Endothelial cell of umbilical vein (primary cell): ENCODE measurements around the gene FARP1. TPM values are rescaled to one million over a fixed set of nuclear protein-coding genes. Genes with fewer than 3 reads are reported as not detected.

Experiments used
- BruUV-seq: library from RNA; stranded (reverse); fragments of 400-500 nt; replicated peaks from 2 replicates; lab custom pipeline; 2021; lab: Mats Ljungman, UMichigan
- CTCF ChIA-PET: fragments of 300-600, 350-600 bp; sonication (Branson Sonifier 250); formaldehyde crosslinking; loops from one replicate; lab custom pipeline; 2021; ENCODE audit warnings: antibody characterized with exemption, inconsistent platforms; lab: Charles Lee
- POLR2A ChIA-PET: fragments of 300-600, 350-600 bp; sonication (Branson Sonifier 250); formaldehyde crosslinking; loops from one replicate; lab custom pipeline; 2021; ENCODE audit warnings: antibody characterized with exemption, inconsistent platforms; lab: Charles Lee
- DNase-seq: peaks from one replicate; pipeline ENCODE4 v3.0.0-alpha.2; 2011; ENCODE audit warnings: low read depth, low spot score
- FAIRE-seq: peaks from 2 replicates; lab custom pipeline; 2011; peaks lifted over from hg19 to GRCh38; lab: Jason Lieb, UNC
- H2AFZ ChIP-seq: 2 replicates; pipeline ENCODE4 v1.6.0; 2012; ENCODE audit warnings: low read depth, low read length, control low read depth, inconsistent platforms
- H3K27ac ChIP-seq: 2 replicates; pipeline ENCODE4 v1.5.1; 2011; ENCODE audit warnings: low read depth, mild to moderate bottlenecking, control low read depth, low read length, moderate library complexity; ENCODE audit not compliant: insufficient read depth
- H3K27me3 ChIP-seq, 2 experiments: 2 replicates each; pipeline versions ENCODE4 v1.6.0 to v1.6.1; 2011; ENCODE audit warnings: low read length in 2 of 2, mixed read lengths in 1 of 2; ENCODE audit not compliant: control insufficient read depth in 2 of 2, insufficient read depth in 2 of 2
- H3K36me3 ChIP-seq, 2 experiments: 2 replicates in 1 of 2; 3 replicates in 1 of 2; pipeline ENCODE4 v1.5.1; 2011; ENCODE audit warnings: low read length in 2 of 2, mild to moderate bottlenecking in 1 of 2, moderate library complexity in 1 of 2; ENCODE audit not compliant: control insufficient read depth in 2 of 2, insufficient read depth in 2 of 2; ENCODE audit errors: extremely low read depth in 1 of 2
- H3K4me1 ChIP-seq: 3 replicates; pipeline ENCODE4 v1.5.1; 2011; ENCODE audit warnings: mild to moderate bottlenecking, low read length; ENCODE audit not compliant: control insufficient read depth, insufficient read depth; ENCODE audit errors: extremely low read depth
- H3K4me2 ChIP-seq: 2 replicates; pipeline ENCODE4 v1.6.1; 2011; ENCODE audit warnings: low read length, control low read depth, mixed read lengths; ENCODE audit not compliant: insufficient read depth
- H3K4me3 ChIP-seq, 3 experiments: fragments of 200-600 bp in 1 of 3; sonication (generic), shearing (Covaris generic) in 1 of 3; replicated peaks in 1 of 3; 2 replicates each; pipeline ENCODE4 v1.5.1; 2011 to 2016; ENCODE audit warnings: control low read depth in 3 of 3, low read length in 3 of 3, mild to moderate bottlenecking in 2 of 3, inconsistent platforms in 1 of 3, low read depth in 1 of 3, moderate library complexity in 1 of 3; ENCODE audit not compliant: insufficient read depth in 1 of 3
- H3K79me2 ChIP-seq: 2 replicates; pipeline ENCODE4 v1.6.0; 2012; ENCODE audit warnings: low read length, inconsistent platforms; ENCODE audit not compliant: control insufficient read depth, insufficient read depth
- H3K9ac ChIP-seq: replicated peaks from 2 replicates; pipeline ENCODE3; 2011; ENCODE audit warnings: low read length, control low read depth; ENCODE audit not compliant: insufficient read depth; ENCODE audit errors: extremely low read depth
- H3K9me1 ChIP-seq: replicated peaks from 3 replicates; pipeline ENCODE4 v1.6.0; 2011; ENCODE audit warnings: mild to moderate bottlenecking, low read length; ENCODE audit not compliant: control insufficient read depth, insufficient read depth; ENCODE audit errors: extremely low read depth
- H3K9me3 ChIP-seq: replicated peaks from 2 replicates; pipeline ENCODE4 v1.5.1; 2012; ENCODE audit warnings: low read length, inconsistent platforms; ENCODE audit not compliant: control insufficient read depth, insufficient read depth
- H4K20me1 ChIP-seq: replicated peaks from 2 replicates; pipeline ENCODE3; 2011; ENCODE audit warnings: mild to moderate bottlenecking, low read length; ENCODE audit not compliant: control insufficient read depth, insufficient read depth; ENCODE audit errors: extremely low read depth
- EZH2 ChIP-seq: IDR thresholded peaks from 2 replicates; pipeline ENCODE4 v1.6.1; 2012; ENCODE audit warnings: borderline replicate concordance, low read depth, mild to moderate bottlenecking, moderate library complexity, low read length, inconsistent platforms; ENCODE audit not compliant: severe bottlenecking
- FOS ChIP-seq: IDR thresholded peaks from 2 replicates; pipeline ENCODE4 v1.6.1; 2011; ENCODE audit warnings: mild to moderate bottlenecking, low read length, moderate library complexity, borderline replicate concordance; ENCODE audit not compliant: insufficient read depth
- GATA2 ChIP-seq: IDR thresholded peaks from 2 replicates; pipeline ENCODE4 v1.7.0; 2011; ENCODE audit warnings: low read depth, mild to moderate bottlenecking, moderate library complexity, mixed read lengths, low read length; ENCODE audit not compliant: insufficient read length, insufficient read depth
- JUN ChIP-seq: IDR thresholded peaks from 2 replicates; pipeline ENCODE4 v1.6.1; 2011; ENCODE audit warnings: borderline replicate concordance, low read depth; ENCODE audit not compliant: insufficient read length, insufficient read depth
- MYC ChIP-seq: IDR thresholded peaks from one replicate; pipeline ENCODE4 v1.6.1; 2011; ENCODE audit warnings: mild to moderate bottlenecking, low read depth, low read length
- POLR2A ChIP-seq: IDR thresholded peaks from 2 replicates; pipeline ENCODE4 v1.6.1; 2012; ENCODE audit warnings: low read depth, mild to moderate bottlenecking, control low read depth, low read length
- POLR2AphosphoS5 ChIP-seq: IDR thresholded peaks from 2 replicates; pipeline ENCODE4 v1.6.1; 2012; ENCODE audit warnings: low read depth, mild to moderate bottlenecking, control low read depth, low read length, moderate library complexity; ENCODE audit not compliant: insufficient read depth
- dilution Hi-C: fragments of 300-500 bp; cut with MboI; formaldehyde crosslinking; loops from one replicate; pipeline ENCODE4 v1.15.0; 2019; ENCODE audit warnings: low sequenced_read_pairs; ENCODE audit not compliant: extremely low pct_ligation_motif_present
- intact Hi-C: fragments of 100-400 bp; cut with micrococcal nuclease; formaldehyde crosslinking; loops from one replicate; pipeline ENCODE4 v1.10.0; 2022
- polyA plus RNA-seq, 4 experiments: library from polyadenylated mRNA; depleted of rRNA in 3 of 4; stranded (reverse) in 3 of 4; unstranded in 1 of 4; fragments of >200 nt; gene quantifications; 2 replicates each; pipeline versions ENCODE4 v1.2.1 to v1.2.3, GENCODE V29; 2011 to 2012; ENCODE audit warnings: missing spikeins in 1 of 4
- total RNA-seq: library from RNA; stranded (reverse); gene quantifications from 2 replicates; pipeline ENCODE4 v1.2.3, GENCODE V29; 2021
- TF ChIP-seq, protein P1 (sequence below), 2 donors: IDR thresholded peaks; 1 replicate in 1 of 2; 2 replicates in 1 of 2; pipeline ENCODE4 v1.5.1; 2011; ENCODE audit warnings: low read length in 2 of 2, mild to moderate bottlenecking in 2 of 2, moderate library complexity in 2 of 2, control low read depth in 1 of 2, inconsistent platforms in 1 of 2, low read depth in 1 of 2; ENCODE audit not compliant: insufficient read depth in 1 of 2; ENCODE audit errors: extremely low read depth in 1 of 2
- TF ChIP-seq, protein P2 (sequence below): IDR thresholded peaks from 2 replicates; pipeline ENCODE4 v1.6.1; 2011; ENCODE audit not compliant: insufficient read depth, insufficient read length

Gene FARP1
- total and polyA plus RNA-seq, 2 donors (not counting 3 experiments of a cell fraction or from before 2014, with no cell fraction given), result 19.0 to 77.7 TPM

DNA sequence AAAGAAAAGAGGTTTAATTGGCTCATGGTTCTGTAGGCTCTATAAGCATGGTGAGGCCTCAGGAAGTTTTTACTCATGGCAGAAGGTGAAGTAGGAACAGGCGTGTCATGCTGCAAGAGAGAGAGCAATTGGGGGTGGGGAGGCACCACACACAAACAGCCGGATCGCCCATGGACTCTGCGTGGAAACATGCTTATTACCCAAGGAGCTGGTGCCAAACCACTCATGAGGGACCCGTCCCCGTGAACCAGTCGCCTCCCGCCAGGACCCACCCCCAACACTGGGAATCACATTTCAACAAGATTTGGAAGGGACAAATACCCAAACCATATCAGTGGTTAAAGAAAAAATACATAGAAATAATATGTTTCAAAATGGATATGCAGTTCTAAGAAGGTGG lies 208.7 kb downstream of the FARP1 start:
- no peaks in the 10 kb centered on the region for H3K4me1 ChIP-seq
- no peaks in the 10 kb centered on the region for H3K36me3 ChIP-seq
- H4K20me1 ChIP-seq, result no peaks in the 10 kb centered on the region
- no peaks in the 10 kb centered on the region for H3K27me3 ChIP-seq
- POLR2A ChIA-PET, result no interaction called here
- H3K9me1 ChIP-seq, result no peaks in the 10 kb centered on the region
- TF ChIP-seq, protein P1, sequence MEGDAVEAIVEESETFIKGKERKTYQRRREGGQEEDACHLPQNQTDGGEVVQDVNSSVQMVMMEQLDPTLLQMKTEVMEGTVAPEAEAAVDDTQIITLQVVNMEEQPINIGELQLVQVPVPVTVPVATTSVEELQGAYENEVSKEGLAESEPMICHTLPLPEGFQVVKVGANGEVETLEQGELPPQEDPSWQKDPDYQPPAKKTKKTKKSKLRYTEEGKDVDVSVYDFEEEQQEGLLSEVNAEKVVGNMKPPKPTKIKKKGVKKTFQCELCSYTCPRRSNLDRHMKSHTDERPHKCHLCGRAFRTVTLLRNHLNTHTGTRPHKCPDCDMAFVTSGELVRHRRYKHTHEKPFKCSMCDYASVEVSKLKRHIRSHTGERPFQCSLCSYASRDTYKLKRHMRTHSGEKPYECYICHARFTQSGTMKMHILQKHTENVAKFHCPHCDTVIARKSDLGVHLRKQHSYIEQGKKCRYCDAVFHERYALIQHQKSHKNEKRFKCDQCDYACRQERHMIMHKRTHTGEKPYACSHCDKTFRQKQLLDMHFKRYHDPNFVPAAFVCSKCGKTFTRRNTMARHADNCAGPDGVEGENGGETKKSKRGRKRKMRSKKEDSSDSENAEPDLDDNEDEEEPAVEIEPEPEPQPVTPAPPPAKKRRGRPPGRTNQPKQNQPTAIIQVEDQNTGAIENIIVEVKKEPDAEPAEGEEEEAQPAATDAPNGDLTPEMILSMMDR (IDR thresholded peaks at IDR 0.05; ENCODE audit: extremely low read depth in 1 of 2, insufficient read depth in 1 of 2, low read depth in 1 of 2, low read length in 2 of 2), result no peak
- no peak for TF ChIP-seq FOS
- TF ChIP-seq JUN, result no peak
- TF ChIP-seq, protein P2, sequence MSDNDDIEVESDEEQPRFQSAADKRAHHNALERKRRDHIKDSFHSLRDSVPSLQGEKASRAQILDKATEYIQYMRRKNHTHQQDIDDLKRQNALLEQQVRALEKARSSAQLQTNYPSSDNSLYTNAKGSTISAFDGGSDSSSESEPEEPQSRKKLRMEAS, result no peak
- no peak for TF ChIP-seq EZH2
- no peak for TF ChIP-seq MYC
- no peak for TF ChIP-seq POLR2A
- TF ChIP-seq GATA2, result no peak
- no peak for TF ChIP-seq POLR2AphosphoS5
- H3K27ac ChIP-seq, result no peak overlapping the region
- intact Hi-C loops (loop anchor here (5.0 kb wide), 1 partner anchor 209 kb away; the partner anchor contains the start of gene FARP1), dilution Hi-C loops (no loop called here)
- no peak overlapping the region for H3K9ac ChIP-seq
- BruUV-seq, result no TSS peak
- CTCF ChIA-PET, result no interaction called here
- no peak overlapping the region for H2AFZ ChIP-seq
- DNase-seq, result no peak
- H3K79me2 ChIP-seq, result no peaks in the 10 kb centered on the region
- no peak overlapping the region for H3K4me2 ChIP-seq
- no peak overlapping the region for H3K4me3 ChIP-seq
- no peak for FAIRE-seq
- no peaks in the 10 kb centered on the region for H3K9me3 ChIP-seq
